ENCODE results near the gene ZFP91. TPM values are rescaled to one million over a fixed set of nuclear protein-coding genes. Genes with fewer than 3 reads are reported as not detected.

Gene ZFP91
- total and polyA plus RNA-seq, 2 experiments from 2014 or later, result 10.2 to 30.0 TPM

DNA sequence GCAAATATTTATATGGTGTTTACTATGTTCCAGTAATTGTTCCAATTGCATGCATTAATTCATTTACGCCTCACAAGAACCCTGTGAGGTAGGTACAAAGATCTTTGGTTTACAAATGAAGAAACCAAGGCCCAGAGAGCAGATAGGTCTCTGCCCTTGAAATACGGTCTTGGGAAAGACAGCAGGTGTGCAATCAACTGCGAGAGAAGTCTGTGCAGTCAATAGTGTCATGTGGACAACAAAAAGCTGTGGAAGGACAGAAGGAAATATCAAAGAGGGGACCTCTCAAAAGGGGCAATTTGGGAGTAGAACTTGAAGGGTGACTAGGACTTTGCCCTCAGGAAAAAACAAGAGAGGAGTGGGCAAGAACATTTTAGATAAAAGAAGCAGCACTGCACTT is 52.5 kb downstream of the ZFP91 start (continued):
- TF ChIP-seq, protein P1, sequence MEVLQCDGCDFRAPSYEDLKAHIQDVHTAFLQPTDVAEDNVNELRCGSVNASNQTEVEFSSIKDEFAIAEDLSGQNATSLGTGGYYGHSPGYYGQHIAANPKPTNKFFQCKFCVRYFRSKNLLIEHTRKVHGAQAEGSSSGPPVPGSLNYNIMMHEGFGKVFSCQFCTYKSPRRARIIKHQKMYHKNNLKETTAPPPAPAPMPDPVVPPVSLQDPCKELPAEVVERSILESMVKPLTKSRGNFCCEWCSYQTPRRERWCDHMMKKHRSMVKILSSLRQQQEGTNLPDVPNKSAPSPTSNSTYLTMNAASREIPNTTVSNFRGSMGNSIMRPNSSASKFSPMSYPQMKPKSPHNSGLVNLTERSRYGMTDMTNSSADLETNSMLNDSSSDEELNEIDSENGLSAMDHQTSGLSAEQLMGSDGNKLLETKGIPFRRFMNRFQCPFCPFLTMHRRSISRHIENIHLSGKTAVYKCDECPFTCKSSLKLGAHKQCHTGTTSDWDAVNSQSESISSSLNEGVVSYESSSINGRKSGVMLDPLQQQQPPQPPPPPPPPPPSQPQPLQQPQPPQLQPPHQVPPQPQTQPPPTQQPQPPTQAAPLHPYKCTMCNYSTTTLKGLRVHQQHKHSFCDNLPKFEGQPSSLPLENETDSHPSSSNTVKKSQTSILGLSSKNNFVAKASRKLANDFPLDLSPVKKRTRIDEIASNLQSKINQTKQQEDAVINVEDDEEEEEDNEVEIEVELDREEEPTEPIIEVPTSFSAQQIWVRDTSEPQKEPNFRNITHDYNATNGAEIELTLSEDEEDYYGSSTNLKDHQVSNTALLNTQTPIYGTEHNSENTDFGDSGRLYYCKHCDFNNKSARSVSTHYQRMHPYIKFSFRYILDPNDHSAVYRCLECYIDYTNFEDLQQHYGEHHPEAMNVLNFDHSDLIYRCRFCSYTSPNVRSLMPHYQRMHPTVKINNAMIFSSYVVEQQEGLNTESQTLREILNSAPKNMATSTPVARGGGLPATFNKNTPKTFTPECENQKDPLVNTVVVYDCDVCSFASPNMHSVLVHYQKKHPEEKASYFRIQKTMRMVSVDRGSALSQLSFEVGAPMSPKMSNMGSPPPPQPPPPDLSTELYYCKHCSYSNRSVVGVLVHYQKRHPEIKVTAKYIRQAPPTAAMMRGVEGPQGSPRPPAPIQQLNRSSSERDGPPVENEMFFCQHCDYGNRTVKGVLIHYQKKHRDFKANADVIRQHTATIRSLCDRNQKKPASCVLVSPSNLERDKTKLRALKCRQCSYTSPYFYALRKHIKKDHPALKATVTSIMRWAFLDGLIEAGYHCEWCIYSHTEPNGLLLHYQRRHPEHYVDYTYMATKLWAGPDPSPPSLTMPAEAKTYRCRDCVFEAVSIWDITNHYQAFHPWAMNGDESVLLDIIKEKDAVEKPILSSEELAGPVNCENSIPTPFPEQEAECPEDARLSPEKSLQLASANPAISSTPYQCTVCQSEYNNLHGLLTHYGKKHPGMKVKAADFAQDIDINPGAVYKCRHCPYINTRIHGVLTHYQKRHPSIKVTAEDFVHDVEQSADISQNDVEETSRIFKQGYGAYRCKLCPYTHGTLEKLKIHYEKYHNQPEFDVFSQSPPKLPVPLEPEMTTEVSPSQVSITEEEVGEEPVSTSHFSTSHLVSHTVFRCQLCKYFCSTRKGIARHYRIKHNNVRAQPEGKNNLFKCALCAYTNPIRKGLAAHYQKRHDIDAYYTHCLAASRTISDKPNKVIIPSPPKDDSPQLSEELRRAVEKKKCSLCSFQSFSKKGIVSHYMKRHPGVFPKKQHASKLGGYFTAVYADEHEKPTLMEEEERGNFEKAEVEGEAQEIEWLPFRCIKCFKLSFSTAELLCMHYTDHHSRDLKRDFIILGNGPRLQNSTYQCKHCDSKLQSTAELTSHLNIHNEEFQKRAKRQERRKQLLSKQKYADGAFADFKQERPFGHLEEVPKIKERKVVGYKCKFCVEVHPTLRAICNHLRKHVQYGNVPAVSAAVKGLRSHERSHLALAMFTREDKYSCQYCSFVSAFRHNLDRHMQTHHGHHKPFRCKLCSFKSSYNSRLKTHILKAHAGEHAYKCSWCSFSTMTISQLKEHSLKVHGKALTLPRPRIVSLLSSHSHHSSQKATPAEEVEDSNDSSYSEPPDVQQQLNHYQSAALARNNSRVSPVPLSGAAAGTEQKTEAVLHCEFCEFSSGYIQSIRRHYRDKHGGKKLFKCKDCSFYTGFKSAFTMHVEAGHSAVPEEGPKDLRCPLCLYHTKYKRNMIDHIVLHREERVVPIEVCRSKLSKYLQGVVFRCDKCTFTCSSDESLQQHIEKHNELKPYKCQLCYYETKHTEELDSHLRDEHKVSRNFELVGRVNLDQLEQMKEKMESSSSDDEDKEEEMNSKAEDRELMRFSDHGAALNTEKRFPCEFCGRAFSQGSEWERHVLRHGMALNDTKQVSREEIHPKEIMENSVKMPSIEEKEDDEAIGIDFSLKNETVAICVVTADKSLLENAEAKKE (CRISPR knock-in tag; IDR thresholded peaks at IDR 0.05), result no peak

DNA sequence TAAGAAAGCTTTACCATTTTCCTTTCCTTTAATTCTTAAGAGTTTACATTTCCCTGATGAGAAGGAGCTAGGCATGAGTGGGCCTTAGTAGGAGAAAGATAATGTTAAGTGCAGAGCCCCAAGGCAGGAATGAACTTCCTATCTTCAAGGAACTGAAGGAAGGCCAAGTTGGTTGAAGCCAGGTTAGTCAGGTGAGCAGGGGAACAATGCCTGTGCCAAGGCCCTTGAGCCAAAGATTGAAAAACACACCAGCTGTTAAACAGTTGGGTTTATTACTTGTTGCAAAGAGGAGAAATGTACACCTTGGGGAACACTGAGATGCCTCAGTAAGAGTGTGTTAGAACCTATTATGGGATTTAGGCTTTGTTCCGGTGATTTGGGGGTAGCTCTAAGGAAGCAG is 53.6 kb downstream of the ZFP91 start:
- Histone ChIP-seq H3K4me1 (ENCODE audit: insufficient read depth) (peaks cover 7% of the 10 kb centered on the region), H4K20me1 (replicated peaks; ENCODE audit: insufficient read depth) (no peaks in the 10 kb centered on the region), H3K4me3 (no peak overlapping the region), H3F3A (replicated peaks; ENCODE audit: low read depth) (no peaks in the 10 kb centered on the region), H3K4me2 (no peak overlapping the region), H3K27ac (ENCODE audit: low read depth) (no peak overlapping the region), H3K27me3 (ENCODE audit: insufficient read depth) (no peaks in the 10 kb centered on the region), H3K36me3 (ENCODE audit: insufficient read depth) (no peaks in the 10 kb centered on the region), H3K9me2 (ENCODE audit: insufficient read depth) (no peaks in the 10 kb centered on the region), H3K79me2 (replicated peaks; ENCODE audit: insufficient read depth) (no peaks in the 10 kb centered on the region), H2AFZ (no peak overlapping the region)
- Mint-ChIP-seq H3K9me3 (no peaks in the 10 kb centered on the region), H3K27ac (no peak overlapping the region), H3K4me3 (no peak overlapping the region), H3K36me3 (ENCODE audit: low read depth) (no peaks in the 10 kb centered on the region), H3K4me1 (no peaks in the 10 kb centered on the region), H3K27me3 (ENCODE audit: insufficient read depth, low read depth, poor library complexity) (no peaks in the 10 kb centered on the region)
- no peak for TF ChIP-seq JUNB (IDR thresholded peaks at IDR 0.05; ENCODE audit: unreplicated experiment)
- TF ChIP-seq POLR2AphosphoS5 (IDR thresholded peaks at IDR 0.05; ENCODE audit: low read depth), result no peak
- DNase-seq (ENCODE audit: low spot score) (no peak), ATAC-seq (no peak)

DNA sequence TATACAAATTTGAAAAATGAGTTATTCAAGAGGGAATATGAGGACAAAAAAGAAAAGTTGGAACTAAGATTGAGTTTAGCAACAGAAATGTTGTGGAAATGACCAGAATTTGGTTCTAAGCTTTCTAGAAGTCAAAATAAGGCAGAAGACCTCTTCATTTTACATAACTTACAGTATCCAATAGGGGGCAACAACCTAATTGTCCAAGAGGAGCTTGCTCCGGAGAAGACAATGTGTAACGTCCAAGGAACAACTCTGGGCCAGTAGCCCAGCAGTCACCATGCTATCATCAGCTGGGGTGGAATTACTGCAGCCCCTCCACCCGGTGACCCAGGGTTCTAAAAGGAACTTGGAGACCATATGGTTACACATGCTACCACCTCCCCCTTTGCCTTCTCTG is 57.7 kb downstream of the ZFP91 start:
- no peaks in the 10 kb centered on the region for H3K4me1 Mint-ChIP-seq
- Histone ChIP-seq H3K4me1 (ENCODE audit: insufficient read depth) (peaks cover 7% of the 10 kb centered on the region), H3K9me2 (ENCODE audit: insufficient read depth) (no peaks in the 10 kb centered on the region), H3K4me3 (no peak overlapping the region), H2AFZ (no peak overlapping the region), H3K79me2 (replicated peaks; ENCODE audit: insufficient read depth) (no peaks in the 10 kb centered on the region), H3K27ac (ENCODE audit: low read depth) (no peak overlapping the region), H3K4me2 (no peak overlapping the region), H3K27me3 (ENCODE audit: insufficient read depth) (no peaks in the 10 kb centered on the region), H3F3A (replicated peaks; ENCODE audit: low read depth) (no peaks in the 10 kb centered on the region), H3K36me3 (ENCODE audit: insufficient read depth) (no peaks in the 10 kb centered on the region), H4K20me1 (replicated peaks; ENCODE audit: insufficient read depth) (no peaks in the 10 kb centered on the region)
- no peak overlapping the region for H3K4me3 Mint-ChIP-seq
- DNase-seq (ENCODE audit: low spot score) (no peak), ATAC-seq (no peak)
- peaks cover 5% of the 10 kb centered on the region for H3K27me3 Mint-ChIP-seq (ENCODE audit: insufficient read depth, low read depth, poor library complexity)
- H3K27ac Mint-ChIP-seq, result no peak overlapping the region
- no peaks in the 10 kb centered on the region for H3K36me3 Mint-ChIP-seq (ENCODE audit: low read depth)
- no peaks in the 10 kb centered on the region for H3K9me3 Mint-ChIP-seq
- TF ChIP-seq CREB1 (CRISPR knock-in tag; IDR thresholded peaks at IDR 0.05; ENCODE audit: low read depth) (no peak), ZNF331 (CRISPR knock-in tag; IDR thresholded peaks at IDR 0.05; ENCODE audit: low read depth) (no peak), STAT1 (IDR thresholded peaks at IDR 0.05; ENCODE audit: unreplicated experiment) (no peak), EZH2phosphoT487 (IDR thresholded peaks at IDR 0.05; ENCODE audit: unreplicated experiment) (no peak)
